Sigmoid colon (tissue), 7 donors: ENCODE results near the gene AMZ2. TPM values are rescaled to one million over a fixed set of nuclear protein-coding genes. Genes with fewer than 3 reads are reported as not detected.
A peak's percentile ranks its signal among the peaks of the same experiment; 100 is the strongest.
"Not testable (repeated sequence)": the region's sequence is repeated elsewhere in the genome, so short reads cannot be mapped to it uniquely, and the experiment has no call there.

ENCODE experiments used
- DNase-seq: peaks from one replicate; pipeline ENCODE4 v3.0.0-alpha.2; 2019
- H3K27ac ChIP-seq, 4 donors: fragments of 200-600 bp; sonication (generic); one replicate each; pipeline ENCODE4 v1.5.1; 2016 to 2019; ENCODE audit warnings: mild to moderate bottlenecking in 1 of 4
- H3K27me3 ChIP-seq, 3 donors: fragments of 200-600 bp; sonication (generic); one replicate each; pipeline ENCODE4 v1.5.1; 2019; ENCODE audit warnings: mild to moderate bottlenecking in 1 of 3
- H3K36me3 ChIP-seq, 4 donors: fragments of 200-600 bp; sonication (generic); one replicate each; pipeline ENCODE4 v1.5.1; 2016 to 2019
- H3K4me1 ChIP-seq, 4 donors: fragments of 200-600 bp; sonication (generic); one replicate each; pipeline ENCODE4 v1.5.1; 2017 to 2019
- H3K4me3 ChIP-seq, 4 donors: fragments of 200-600 bp; sonication (generic); one replicate each; pipeline ENCODE4 v1.5.1; 2017 to 2019; ENCODE audit warnings: mild to moderate bottlenecking in 2 of 4, moderate library complexity in 1 of 4
- H3K9me3 ChIP-seq, 4 donors: fragments of 200-600 bp in 3 of 4; sonication (generic) in 3 of 4; one replicate each; pipeline versions ENCODE4 v1.5.1 to v1.6.1; 2013 to 2019
- CTCF ChIP-seq, 4 experiments: fragments of 450-650 bp in 3 of 4; fragments of 200-600 bp in 1 of 4; IDR thresholded peaks; one replicate each; pipeline ENCODE4 v1.5.1; 2016 to 2019; ENCODE audit warnings: antibody characterized with exemption in 4 of 4, mild to moderate bottlenecking in 3 of 4, moderate library complexity in 2 of 4
- EP300 ChIP-seq, 4 donors: sonication (generic); formaldehyde crosslinking; IDR thresholded peaks; one replicate each; pipeline ENCODE4 v1.6.1; 2017; ENCODE audit warnings: antibody characterized with exemption in 4 of 4
- POLR2A ChIP-seq, 2 donors: fragments of 450-650 bp; IDR thresholded peaks; one replicate each; pipeline ENCODE4 v1.6.1; 2016; ENCODE audit warnings: antibody characterized with exemption in 2 of 2, mild to moderate bottlenecking in 2 of 2, moderate library complexity in 2 of 2
- POLR2AphosphoS5 ChIP-seq, 4 donors: sonication (generic); formaldehyde crosslinking; IDR thresholded peaks; one replicate each; pipeline ENCODE4 v1.6.1; 2017; ENCODE audit warnings: antibody characterized with exemption in 4 of 4
- WGBS, 2 donors: extraction: QIAGEN DNeasy Blood & Tissue Kit; methylation state at CpG; one replicate each; pipeline ENCODE4 v1.1.7; 2013; 5-methylcytosine and 5-hydroxymethylcytosine counted together
- intact Hi-C: fragments of 100-400 bp; cut with DNase I; formaldehyde crosslinking; loops from one replicate; pipeline ENCODE4 v1.15.1; 2023
- polyA plus RNA-seq, 3 donors: library from polyadenylated mRNA; stranded (reverse); fragments of 200-250 nt; gene quantifications; one replicate each; pipeline ENCODE4 v1.2.3, GENCODE V29; 2013
- total RNA-seq, 4 donors: library from RNA; depleted of rRNA; stranded (reverse); fragments of >200 nt; gene quantifications; one replicate each; pipeline ENCODE4 v1.1.0, GENCODE V29; 2016
- donor health status: healthy with polysubstance abuse.
- donor health status: Bipolar disorder and iron deficiency.
- donor health status: healthy.

Gene AMZ2
- total and polyA plus RNA-seq, 7 donors = 30.8 to 80.1 (median 55.9) TPM

GRCh38 chr17:68229619-68230018 is 18.2 kb upstream of the AMZ2 start:
- H3K9me3 ChIP-seq = no peaks in the 10 kb centered on the region
- intact Hi-C loops = no loop called here
- H3K27ac ChIP-seq = no peak overlapping the region
- no peaks in the 10 kb centered on the region for H3K36me3 ChIP-seq
- TF ChIP-seq EP300 (IDR thresholded peaks at IDR 0.05) = no peak
- no peak for TF ChIP-seq POLR2AphosphoS5 (IDR thresholded peaks at IDR 0.05)
- no peak for TF ChIP-seq POLR2A (IDR thresholded peaks at IDR 0.05)
- TF ChIP-seq CTCF (IDR thresholded peaks at IDR 0.05) = no peak
- H3K4me1 ChIP-seq = no peaks in the 10 kb centered on the region
- no peak for DNase-seq
- no peaks in the 10 kb centered on the region for H3K27me3 ChIP-seq
- H3K4me3 ChIP-seq = no peak overlapping the region
- WGBS, 2 donors = 90 to 94% methylated on average over 8 of the region's 8 CpGs

GRCh38 chr17:68231131-68231530 is 16.7 kb upstream of the AMZ2 start:
- H3K27me3 ChIP-seq, H3K4me3 ChIP-seq, H3K4me1 ChIP-seq, H3K36me3 ChIP-seq, DNase-seq, H3K27ac ChIP-seq, intact Hi-C loops, H3K9me3 ChIP-seq: not testable (repeated sequence)
- WGBS, 2 donors = 95 to 96% methylated on average over 4 of the region's 4 CpGs

- no peak for DNase-seq
- H3K9me3 ChIP-seq = no peaks in the 10 kb centered on the region
- 92% methylated on average over 1 of the region's 1 CpG; no CpG with 5 or more reads in 1 of the 2 donors for WGBS, 2 donors
- H3K36me3 ChIP-seq = no peaks in the 10 kb centered on the region
- intact Hi-C loops = no loop called here
- no peak for TF ChIP-seq CTCF (IDR thresholded peaks at IDR 0.05)
- no peak for TF ChIP-seq POLR2AphosphoS5 (IDR thresholded peaks at IDR 0.05)
- TF ChIP-seq EP300 (IDR thresholded peaks at IDR 0.05) = no peak
- H3K4me1 ChIP-seq = no peaks in the 10 kb centered on the region
- H3K27ac ChIP-seq = no peak overlapping the region
- H3K4me3 ChIP-seq = no peak overlapping the region
- no peaks in the 10 kb centered on the region for H3K27me3 ChIP-seq
Measured at GRCh38 chr17:68231541-68231940, 16.3 kb upstream of the AMZ2 start.

- intact Hi-C loops, H3K4me3 ChIP-seq, H3K36me3 ChIP-seq, H3K4me1 ChIP-seq, H3K9me3 ChIP-seq, H3K27me3 ChIP-seq: not testable (repeated sequence)
- peak; percentile 72 for DNase-seq
- peak overlapping the region in 1 of 4 donors; percentile 41 for H3K27ac ChIP-seq
- TF ChIP-seq POLR2AphosphoS5 (IDR thresholded peaks at IDR 0.05) = peak in 3 of 4 donors; percentile 10 to 40 (median 24)
- WGBS, 2 donors = 80 to 85% methylated on average over 1 of the region's 1 CpG
Measured at GRCh38 chr17:68232741-68233140, 15.1 kb upstream of the AMZ2 start.

GRCh38 chr17:68234726-68235335 is 13.0 kb upstream of the AMZ2 start:
- H3K4me1 ChIP-seq, H3K36me3 ChIP-seq, H3K27me3 ChIP-seq, DNase-seq, H3K9me3 ChIP-seq, intact Hi-C loops, H3K4me3 ChIP-seq: not testable (repeated sequence)
- WGBS, 2 donors = 80 to 87% methylated on average over 12 of the region's 12 CpGs
- peak overlapping the region; percentile 52 to 60 (median 54) for H3K27ac ChIP-seq
- TF ChIP-seq POLR2AphosphoS5 (IDR thresholded peaks at IDR 0.05) (peak in 1 of 4 donors; percentile 31), EP300 (IDR thresholded peaks at IDR 0.05) (peak in 1 of 4 donors; percentile 59)

- H3K27ac ChIP-seq = peak overlapping the region; percentile 52 to 60 (median 54)
- DNase-seq, H3K4me3 ChIP-seq, H3K36me3 ChIP-seq, H3K4me1 ChIP-seq, H3K27me3 ChIP-seq, H3K9me3 ChIP-seq, intact Hi-C loops: not testable (repeated sequence)
- WGBS, 2 donors = 80 to 86% methylated on average over 11 of the region's 11 CpGs
Measured at GRCh38 chr17:68235336-68235791, 12.5 kb upstream of the AMZ2 start.
